Thyroid gland (tissue), 4 donors: Measurements from ENCODE around the gene ARL3. TPM values are rescaled to one million over a fixed set of nuclear protein-coding genes. Genes with fewer than 3 reads are reported as not detected.
"Not testable (repeated sequence)": the region's sequence is repeated elsewhere in the genome, so short reads cannot be mapped to it uniquely, and the experiment has no call there.

ENCODE experiments used
- DNase-seq, 2 donors: peaks; one replicate each; pipeline ENCODE4 v3.0.0-alpha.2; 2019
- H3K27ac ChIP-seq, 3 donors: fragments of 200-600 bp; sonication (generic); 1 replicate in 2 of 3; 2 replicates in 1 of 3; pipeline ENCODE4 v1.5.1; 2016 to 2019; ENCODE audit warnings: mild to moderate bottlenecking in 1 of 3, moderate library complexity in 1 of 3
- H3K27me3 ChIP-seq: fragments of 200-600 bp; sonication (generic); one replicate; pipeline ENCODE4 v1.5.1; 2019
- H3K36me3 ChIP-seq, 2 donors: fragments of 200-600 bp; sonication (generic); one replicate each; pipeline ENCODE4 v1.5.1; 2016 to 2019
- H3K4me1 ChIP-seq, 2 donors: fragments of 200-600 bp; sonication (generic); one replicate each; pipeline ENCODE4 v1.5.1; 2017 to 2019
- H3K4me3 ChIP-seq, 3 donors: fragments of 200-600 bp; sonication (generic); replicated peaks in 1 of 3; 1 replicate in 2 of 3; 2 replicates in 1 of 3; pipeline ENCODE4 v1.5.1; 2016; ENCODE audit warnings: mild to moderate bottlenecking in 1 of 3
- H3K9me3 ChIP-seq: fragments of 200-600 bp; sonication (generic); one replicate; pipeline ENCODE4 v1.5.1; 2017
- POLR2A ChIP-seq, 2 donors: fragments of 450-650 bp; IDR thresholded peaks; one replicate each; pipeline ENCODE4 v1.6.1; 2017; ENCODE audit warnings: antibody characterized with exemption in 2 of 2, mild to moderate bottlenecking in 2 of 2, moderate library complexity in 1 of 2
- WGBS, 2 donors: methylation state at CpG; one replicate each; pipeline ENCODE4 v1.1.5; 2017; 5-methylcytosine and 5-hydroxymethylcytosine counted together
- intact Hi-C: fragments of 100-400 bp; cut with DNase I; formaldehyde crosslinking; loops from one replicate; pipeline ENCODE4 v1.15.1; 2023
- total RNA-seq, 4 donors: library from RNA; depleted of rRNA; stranded (reverse); fragments of >200 nt; gene quantifications; one replicate each; pipeline ENCODE4 v1.2.3, GENCODE V29; 2016
- TF ChIP-seq, protein P1 (sequence below), 6 experiments: fragments of 200-600 bp in 3 of 6; fragments of 450-650 bp in 3 of 6; sonication (generic) in 3 of 6; IDR thresholded peaks; one replicate each; pipeline ENCODE4 v1.5.1; 2016 to 2019; ENCODE audit warnings: antibody characterized with exemption in 6 of 6, mild to moderate bottlenecking in 2 of 6, inconsistent platforms in 1 of 6, moderate library complexity in 1 of 6

ARL3 gene
- total RNA-seq, 4 donors from 2014 or later = 6.6 to 13.4 (median 10.2) TPM

DNA sequence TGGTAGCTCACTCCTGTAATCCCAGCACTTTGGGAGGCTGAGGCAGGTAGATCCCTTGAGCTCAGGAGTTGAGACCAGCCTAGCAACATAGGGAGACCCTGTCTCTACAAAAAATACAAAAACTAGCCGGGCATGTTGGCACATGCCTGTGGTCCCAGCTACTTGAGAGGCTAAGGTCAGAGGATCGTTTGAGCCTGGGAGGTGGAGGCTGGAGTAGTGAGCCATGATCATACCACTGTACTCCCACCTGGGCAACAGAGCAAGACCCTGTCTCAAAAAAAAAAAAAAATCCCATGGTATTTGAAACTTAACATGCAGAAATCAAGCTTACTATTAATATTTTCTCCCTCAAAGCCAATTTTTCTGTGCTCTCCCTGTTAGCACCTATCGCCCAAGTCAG lies 6.1 kb upstream of the ARL3 start:
- intact Hi-C loops = no loop called here
- DNase-seq = no peak
- peak overlapping the region in 1 of 3 donors; percentile 19 for H3K27ac ChIP-seq
- no peak overlapping the region for H3K4me3 ChIP-seq
- no peaks in the 10 kb centered on the region for H3K27me3 ChIP-seq
- peaks cover 22 to 23% of the 10 kb centered on the region in 2 donors for H3K4me1 ChIP-seq
- H3K9me3 ChIP-seq = no peaks in the 10 kb centered on the region
- WGBS, 2 donors = 82 to 89% methylated on average over 3 of the region's 3 CpGs
- TF ChIP-seq POLR2A (IDR thresholded peaks at IDR 0.05) = no peak
- TF ChIP-seq, protein P1, sequence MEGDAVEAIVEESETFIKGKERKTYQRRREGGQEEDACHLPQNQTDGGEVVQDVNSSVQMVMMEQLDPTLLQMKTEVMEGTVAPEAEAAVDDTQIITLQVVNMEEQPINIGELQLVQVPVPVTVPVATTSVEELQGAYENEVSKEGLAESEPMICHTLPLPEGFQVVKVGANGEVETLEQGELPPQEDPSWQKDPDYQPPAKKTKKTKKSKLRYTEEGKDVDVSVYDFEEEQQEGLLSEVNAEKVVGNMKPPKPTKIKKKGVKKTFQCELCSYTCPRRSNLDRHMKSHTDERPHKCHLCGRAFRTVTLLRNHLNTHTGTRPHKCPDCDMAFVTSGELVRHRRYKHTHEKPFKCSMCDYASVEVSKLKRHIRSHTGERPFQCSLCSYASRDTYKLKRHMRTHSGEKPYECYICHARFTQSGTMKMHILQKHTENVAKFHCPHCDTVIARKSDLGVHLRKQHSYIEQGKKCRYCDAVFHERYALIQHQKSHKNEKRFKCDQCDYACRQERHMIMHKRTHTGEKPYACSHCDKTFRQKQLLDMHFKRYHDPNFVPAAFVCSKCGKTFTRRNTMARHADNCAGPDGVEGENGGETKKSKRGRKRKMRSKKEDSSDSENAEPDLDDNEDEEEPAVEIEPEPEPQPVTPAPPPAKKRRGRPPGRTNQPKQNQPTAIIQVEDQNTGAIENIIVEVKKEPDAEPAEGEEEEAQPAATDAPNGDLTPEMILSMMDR (IDR thresholded peaks at IDR 0.05) = no peak
- H3K36me3 ChIP-seq = no peaks in the 10 kb centered on the region

DNA sequence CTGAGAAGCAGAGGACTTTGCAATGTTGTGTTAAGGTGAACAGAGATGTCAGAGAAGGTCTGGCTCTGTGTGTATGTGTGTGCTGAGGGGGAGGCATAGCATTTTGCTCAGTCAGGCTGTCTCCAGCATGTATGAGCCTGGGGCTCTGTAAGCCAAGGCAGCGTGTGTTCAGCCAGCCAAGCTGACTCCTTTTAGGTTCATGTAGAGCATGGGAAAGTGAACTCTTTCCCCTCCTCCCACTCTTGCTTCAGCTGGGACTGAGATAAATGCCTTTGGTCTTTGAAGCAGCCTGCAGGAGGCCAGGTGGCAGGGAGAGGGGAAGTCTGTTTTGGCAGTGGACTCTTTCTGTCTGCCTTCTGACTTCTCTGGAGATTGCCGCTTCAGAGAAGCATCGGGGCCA lies 4.0 kb upstream of the ARL3 start:
- H3K27ac ChIP-seq = peak overlapping the region; percentile 23 to 67 (median 24)
- TF ChIP-seq, protein P1 (IDR thresholded peaks at IDR 0.05) = no peak
- no peak for TF ChIP-seq POLR2A (IDR thresholded peaks at IDR 0.05)
- intact Hi-C loops = no loop called here

DNA sequence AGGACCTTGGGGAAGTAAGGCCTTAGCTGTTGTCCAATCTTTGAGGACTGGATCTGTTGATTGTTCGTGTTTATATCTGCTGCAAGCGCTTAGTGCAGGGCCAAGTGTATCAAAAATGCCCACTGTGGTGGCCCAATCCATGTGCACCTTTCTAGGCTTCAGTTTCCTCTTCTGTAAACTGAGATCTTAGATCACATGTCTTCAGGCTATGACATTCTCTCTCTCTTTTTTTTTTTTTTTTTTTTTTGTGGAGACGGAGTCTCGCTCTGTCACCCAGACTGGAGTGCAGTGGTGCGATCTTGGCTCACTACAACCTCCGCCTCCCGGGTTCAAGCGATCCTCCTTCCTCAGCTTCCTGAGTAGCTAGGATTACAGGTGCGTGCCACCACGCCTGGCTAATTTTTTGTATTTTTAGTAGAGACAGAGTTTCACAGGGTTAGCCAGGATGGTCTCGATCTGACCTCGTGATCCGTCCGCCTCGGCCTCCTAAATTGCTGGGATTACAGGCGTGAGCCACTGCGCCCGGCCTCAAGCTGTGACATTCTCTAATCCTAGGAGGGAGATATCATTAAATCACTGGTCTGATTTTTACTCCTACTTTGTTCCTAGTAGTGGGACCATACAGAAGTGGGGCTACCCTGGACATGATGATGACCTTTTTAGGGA lies 2.8 kb upstream of the ARL3 start:
- not testable (repeated sequence) for DNase-seq

More for the DNA sequence above, 4.0 kb upstream of the ARL3 start:
- DNase-seq = peak in 1 of 2 donors; percentile 37
- WGBS, 2 donors = 39 to 58% methylated on average over 3 of the region's 3 CpGs
- Histone ChIP-seq H3K9me3 (no peaks in the 10 kb centered on the region), H3K36me3 (no peaks in the 10 kb centered on the region), H3K4me1 (peaks cover 22 to 26% of the 10 kb centered on the region in 2 donors), H3K4me3 (no peak overlapping the region), H3K27me3 (no peaks in the 10 kb centered on the region)

DNA sequence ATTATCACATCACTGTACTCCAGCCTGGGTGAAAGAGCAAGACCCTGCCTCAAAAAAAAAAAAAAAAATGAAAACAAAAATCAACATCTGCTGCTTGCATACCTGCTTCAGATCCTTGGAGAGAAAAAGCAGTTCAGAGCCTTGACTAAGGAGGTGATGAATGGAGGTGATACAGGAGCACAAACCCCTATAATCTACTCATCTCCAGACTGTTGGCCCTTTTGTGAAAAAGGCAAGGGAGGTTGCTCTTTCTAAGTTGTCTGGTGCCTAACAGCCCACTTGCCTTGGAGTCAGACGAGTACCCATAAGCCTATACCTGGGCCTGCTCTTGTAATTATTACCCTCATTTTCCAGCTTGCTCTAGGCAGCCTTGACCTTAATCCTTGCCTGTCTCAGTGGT lies 1.7 kb upstream of the ARL3 start:
- Histone ChIP-seq H3K36me3 (no peaks in the 10 kb centered on the region), H3K4me1 (peaks cover 20 to 26% of the 10 kb centered on the region in 2 donors), H3K4me3 (no peak overlapping the region), H3K27me3 (no peaks in the 10 kb centered on the region), H3K9me3 (no peaks in the 10 kb centered on the region), H3K27ac (no peak overlapping the region)
- TF ChIP-seq, protein P1 (IDR thresholded peaks at IDR 0.05) = no peak
- TF ChIP-seq POLR2A (IDR thresholded peaks at IDR 0.05) = no peak
- 88 to 92% methylated on average over 1 of the region's 1 CpG for WGBS, 2 donors
- DNase-seq = no peak
- intact Hi-C loops = no loop called here

More for the DNA sequence above, 2.8 kb upstream of the ARL3 start:
- 95 to 98% methylated on average over 16 to 18 of the region's 18 CpGs for WGBS, 2 donors
- H3K9me3 ChIP-seq, H3K36me3 ChIP-seq, H3K4me3 ChIP-seq, H3K27ac ChIP-seq, H3K27me3 ChIP-seq, intact Hi-C loops: not testable (repeated sequence)
- peaks cover 22 to 26% of the 10 kb centered on the region in 2 donors for H3K4me1 ChIP-seq

DNA sequence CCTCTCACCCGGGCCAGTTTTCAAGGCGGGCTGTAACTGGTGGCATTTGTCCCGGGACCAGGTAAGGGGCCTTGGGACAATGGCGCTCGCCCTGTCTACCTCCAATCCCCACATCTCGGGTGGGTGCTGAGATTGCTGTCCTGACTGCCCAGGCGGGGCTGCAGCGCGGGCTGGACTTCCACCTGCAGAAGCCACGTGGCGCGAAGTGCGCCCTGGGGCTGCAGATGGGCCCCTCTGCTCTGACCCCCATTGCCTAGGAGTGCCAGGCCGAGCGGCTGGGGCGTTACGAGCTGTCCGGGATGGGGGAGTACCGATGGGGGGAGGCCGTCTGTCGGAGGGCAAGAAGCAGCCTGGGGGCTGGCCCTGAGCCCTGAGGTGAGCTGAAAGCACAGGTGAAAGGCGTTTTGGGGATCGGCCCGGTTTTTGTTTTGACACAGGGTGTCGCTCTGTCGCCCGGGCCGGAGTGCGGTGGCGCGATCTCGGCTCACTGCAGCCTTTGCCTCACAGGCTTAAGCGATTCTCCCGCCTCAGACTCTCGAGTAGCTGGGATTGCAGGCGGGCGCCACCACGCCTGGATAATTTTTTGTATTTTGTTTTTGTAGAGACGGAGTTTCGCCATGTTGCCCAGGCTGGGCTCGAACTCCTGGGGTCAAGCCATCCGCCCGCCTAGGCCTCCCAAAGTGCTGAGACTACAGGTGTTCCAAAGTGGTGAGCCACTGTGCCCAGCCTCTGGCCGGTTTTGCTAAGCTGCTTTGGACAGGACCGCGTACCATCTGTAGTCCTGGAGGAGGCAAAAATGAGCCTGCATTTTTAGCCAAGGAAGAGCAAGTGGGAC lies 641 bp upstream of the ARL3 start, which contains the start of gene SFXN2:
SFXN2 (plus strand) TSS at position 16 of the 835 bp plus-strand sequence. CDS start 12,001 bp downstream, outside the sequence.
- intact Hi-C loops = no loop called here
- H3K9me3 ChIP-seq = no peaks in the 10 kb centered on the region
- TF ChIP-seq, protein P1 (IDR thresholded peaks at IDR 0.05) = peak in 1 of 6 experiments; percentile 10
- TF ChIP-seq POLR2A (IDR thresholded peaks at IDR 0.05) = peak in 1 of 2 donors; percentile 57
- peaks cover 19% of the 10 kb centered on the region in 2 donors for H3K4me1 ChIP-seq
- DNase-seq = peak; percentile 68 to 69
- H3K36me3 ChIP-seq = no peaks in the 10 kb centered on the region
- H3K27me3 ChIP-seq = no peaks in the 10 kb centered on the region
- WGBS, 2 donors = 3 to 7% methylated on average over 23 to 29 of the region's 46 CpGs
- H3K27ac ChIP-seq = peak within 1 kb of the TSS; percentile 74 to 85 (median 79)
- H3K4me3 ChIP-seq = peak within 1 kb of the TSS; percentile 80 to 93 (median 89)
